ENCODE measurements around the gene CDO1.

The CDO1 gene

DNA sequence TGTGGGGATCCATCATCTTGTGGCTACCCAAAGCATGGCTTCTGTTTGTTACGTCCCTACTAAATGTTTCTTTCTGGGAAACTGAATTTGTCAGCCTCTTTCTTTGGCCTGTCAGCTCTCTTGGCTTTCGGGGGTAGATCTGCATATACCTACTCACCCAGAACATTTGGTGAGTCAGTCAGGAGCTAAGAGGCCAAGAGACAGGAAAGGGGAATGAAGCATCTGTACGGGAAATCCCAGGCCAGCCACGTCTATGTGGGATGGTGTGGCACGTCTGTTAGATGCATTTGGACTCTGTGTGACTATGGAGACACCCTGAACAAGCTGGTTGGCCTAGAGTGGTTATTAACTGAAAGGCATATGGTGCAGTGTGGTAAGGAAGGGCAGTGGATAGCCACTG, 58.1 kb downstream of the CDO1 start:
- no peaks in the 10 kb centered on the region for H3K9me3 ChIP-seq
- H3K4me1 ChIP-seq (ENCODE audit: control insufficient read depth in 1 of 2, insufficient read depth in 1 of 2, low read depth in 1 of 2, low read length in 1 of 2), result no peaks in the 10 kb centered on the region
- no peak overlapping the region for H3K4me3 ChIP-seq (ENCODE audit: low read depth in 1 of 2, low read length in 1 of 2)
- TF ChIP-seq, protein P1, sequence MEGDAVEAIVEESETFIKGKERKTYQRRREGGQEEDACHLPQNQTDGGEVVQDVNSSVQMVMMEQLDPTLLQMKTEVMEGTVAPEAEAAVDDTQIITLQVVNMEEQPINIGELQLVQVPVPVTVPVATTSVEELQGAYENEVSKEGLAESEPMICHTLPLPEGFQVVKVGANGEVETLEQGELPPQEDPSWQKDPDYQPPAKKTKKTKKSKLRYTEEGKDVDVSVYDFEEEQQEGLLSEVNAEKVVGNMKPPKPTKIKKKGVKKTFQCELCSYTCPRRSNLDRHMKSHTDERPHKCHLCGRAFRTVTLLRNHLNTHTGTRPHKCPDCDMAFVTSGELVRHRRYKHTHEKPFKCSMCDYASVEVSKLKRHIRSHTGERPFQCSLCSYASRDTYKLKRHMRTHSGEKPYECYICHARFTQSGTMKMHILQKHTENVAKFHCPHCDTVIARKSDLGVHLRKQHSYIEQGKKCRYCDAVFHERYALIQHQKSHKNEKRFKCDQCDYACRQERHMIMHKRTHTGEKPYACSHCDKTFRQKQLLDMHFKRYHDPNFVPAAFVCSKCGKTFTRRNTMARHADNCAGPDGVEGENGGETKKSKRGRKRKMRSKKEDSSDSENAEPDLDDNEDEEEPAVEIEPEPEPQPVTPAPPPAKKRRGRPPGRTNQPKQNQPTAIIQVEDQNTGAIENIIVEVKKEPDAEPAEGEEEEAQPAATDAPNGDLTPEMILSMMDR (IDR thresholded peaks at IDR 0.05), result no peak
- no peaks in the 10 kb centered on the region for H3K27me3 ChIP-seq
- H3K36me3 ChIP-seq, result no peaks in the 10 kb centered on the region
- H3K27ac ChIP-seq, result no peak overlapping the region

- no peaks in the 10 kb centered on the region for H3K9me3 ChIP-seq
- H3K4me1 ChIP-seq (ENCODE audit: control insufficient read depth in 1 of 2, insufficient read depth in 1 of 2, low read depth in 1 of 2, low read length in 1 of 2), result no peaks in the 10 kb centered on the region
- TF ChIP-seq, protein P1 (IDR thresholded peaks at IDR 0.05), result no peak
- H3K27me3 ChIP-seq, result peaks cover 4% of the 10 kb centered on the region
- no peak overlapping the region for H3K4me3 ChIP-seq (ENCODE audit: low read depth in 1 of 2, low read length in 1 of 2)
- no peaks in the 10 kb centered on the region for H3K36me3 ChIP-seq
- no peak overlapping the region for H3K27ac ChIP-seq
Measured at GRCh38 chr5:115755675-115756074, 60.8 kb downstream of the CDO1 start.
